Lower leg skin (tissue), 3 donors: ENCODE measurements around the gene CXCL14.

Source experiments
- CTCF ChIP-seq, 3 donors: fragments of 450-650 bp; IDR thresholded peaks; one replicate each; pipeline ENCODE4 v1.5.1; 2016; ENCODE audit warnings: antibody characterized with exemption in 3 of 3, mild to moderate bottlenecking in 3 of 3, moderate library complexity in 2 of 3
- POLR2A ChIP-seq, 2 donors: fragments of 450-650 bp; IDR thresholded peaks; one replicate each; pipeline ENCODE4 v1.6.1; 2016 to 2017; ENCODE audit warnings: antibody characterized with exemption in 2 of 2, mild to moderate bottlenecking in 1 of 2, moderate library complexity in 1 of 2

GRCh38 chr5:135582099-135582781 is 3.4 kb upstream of the CXCL14 start:
- TF ChIP-seq CTCF (IDR thresholded peaks at IDR 0.05) (no peak), POLR2A (IDR thresholded peaks at IDR 0.05) (no peak)
